ENCODE data around the gene CRYBB1. TPM values are rescaled to one million over a fixed set of nuclear protein-coding genes. Genes with fewer than 3 reads are reported as not detected.
A peak's percentile ranks its signal among the peaks of the same experiment; 100 is the strongest.

Gene CRYBB1
- total and polyA plus RNA-seq, 5 donors from 2014 or later: not detected

- Mint-ChIP-seq H3K36me3 (no peaks in the 10 kb centered on the region), H3K4me1 (peaks cover 21 to 64% (median 42%) of the 10 kb centered on the region in 4 donors), H3K27me3 (peaks cover 14% of the 10 kb centered on the region), H3K9me3 (no peaks in the 10 kb centered on the region), H3K27ac (peak overlapping the region in 2 of 3 donors; percentile 20 to 35), H3K4me3 (peak overlapping the region in 2 of 4 donors; percentile 11 to 30)
- Histone ChIP-seq H3K36me3 (ENCODE audit: control insufficient read depth, insufficient read depth, low read length) (no peaks in the 10 kb centered on the region), H3K4me1 (ENCODE audit: control insufficient read depth, insufficient read depth, low read length, poor library complexity, severe bottlenecking) (peaks cover 50% of the 10 kb centered on the region), H3K27ac (ENCODE audit: insufficient read depth, low read length, poor library complexity, severe bottlenecking) (peak overlapping the region; percentile 17), H3K4me3 (ENCODE audit: low read depth, low read length) (no peak overlapping the region), H3K9me3 (ENCODE audit: control insufficient read depth in 2 of 2, low read length in 2 of 2) (no peaks in the 10 kb centered on the region), H3K27me3 (ENCODE audit: control insufficient read depth, insufficient read depth, low read length) (no peaks in the 10 kb centered on the region)
- DNase-seq (peak in 2 of 3 donors; percentile 21 to 68), ATAC-seq (ENCODE audit: low read depth in 2 of 2) (peak; percentile 57 to 62)
Observed at GRCh38 chr22:26648011-26648497, 30.2 kb upstream of the CRYBB1 start.

DNA sequence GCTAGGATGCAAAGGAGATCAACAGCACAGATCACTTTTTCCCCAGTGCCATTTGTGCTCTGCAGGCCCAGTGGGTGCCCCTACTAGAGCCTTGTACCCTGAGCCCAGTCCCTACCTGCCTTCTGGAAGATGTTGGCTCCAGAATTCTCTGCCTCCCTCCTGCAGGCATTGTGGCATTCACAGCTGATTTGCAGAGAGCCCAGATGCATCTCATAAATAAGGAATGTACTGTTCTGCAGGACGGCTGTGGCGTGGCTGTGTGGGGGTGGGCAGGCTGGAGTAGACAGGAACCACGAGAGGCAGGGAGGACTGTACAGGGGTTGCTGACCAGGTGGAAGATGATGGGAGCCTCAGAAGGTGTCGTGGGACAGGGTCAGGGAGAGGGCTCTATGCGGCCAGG, 28.3 kb upstream of the CRYBB1 start:
- DNase-seq (no peak), ATAC-seq (ENCODE audit: low read depth in 2 of 2) (no peak)
- Mint-ChIP-seq H3K27ac (peak overlapping the region in 1 of 3 donors; percentile 9), H3K27me3 (peaks cover 6% of the 10 kb centered on the region), H3K9me3 (no peaks in the 10 kb centered on the region), H3K4me1 (peaks cover 30 to 83% (median 58%) of the 10 kb centered on the region in 4 donors), H3K36me3 (no peaks in the 10 kb centered on the region), H3K4me3 (no peak overlapping the region)
- peaks cover 69% of the 10 kb centered on the region for H3K4me1 ChIP-seq (ENCODE audit: control insufficient read depth, insufficient read depth, low read length, poor library complexity, severe bottlenecking)
- no peaks in the 10 kb centered on the region for H3K36me3 ChIP-seq (ENCODE audit: control insufficient read depth, insufficient read depth, low read length)
- no peak overlapping the region for H3K27ac ChIP-seq (ENCODE audit: insufficient read depth, low read length, poor library complexity, severe bottlenecking)
- no peaks in the 10 kb centered on the region for H3K9me3 ChIP-seq (ENCODE audit: control insufficient read depth in 2 of 2, low read length in 2 of 2)
- H3K4me3 ChIP-seq (ENCODE audit: low read depth, low read length): no peak overlapping the region
- H3K27me3 ChIP-seq (ENCODE audit: control insufficient read depth, insufficient read depth, low read length): no peaks in the 10 kb centered on the region

DNA sequence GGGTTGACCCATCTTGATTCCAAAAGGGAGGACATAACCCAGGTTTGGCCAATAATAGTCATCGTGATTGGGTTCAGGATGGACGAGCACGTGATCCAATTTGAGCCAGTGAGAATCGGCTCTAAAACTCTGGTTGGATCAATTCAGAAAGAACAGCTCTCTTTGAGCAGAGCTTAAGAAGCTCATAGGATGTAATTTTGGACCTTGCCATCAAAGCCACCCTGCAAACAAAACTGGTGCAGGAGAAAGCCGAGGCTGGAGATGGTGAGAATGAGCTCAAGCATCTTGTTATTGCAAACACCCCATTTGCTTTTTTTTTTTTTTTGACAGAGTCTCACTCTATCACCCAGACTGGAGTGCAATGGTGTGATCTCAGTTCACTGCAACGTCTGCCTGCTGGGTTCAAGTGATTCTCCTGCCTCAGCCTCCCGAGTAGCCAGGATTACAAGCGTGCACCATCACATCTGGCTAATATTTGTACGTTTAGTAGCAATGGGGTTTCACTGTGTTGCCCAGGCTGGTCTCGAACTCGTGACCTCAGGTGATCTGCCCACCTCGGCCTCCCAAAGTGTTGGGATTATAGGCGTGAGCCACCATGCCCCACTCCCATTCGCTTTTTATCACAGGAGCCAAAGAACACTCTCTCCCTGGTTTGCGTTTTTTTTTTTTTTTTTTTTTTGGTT, 25.7 kb upstream of the CRYBB1 start:
- Histone ChIP-seq H3K9me3 (ENCODE audit: control insufficient read depth in 2 of 2, low read length in 2 of 2) (no peaks in the 10 kb centered on the region), H3K36me3 (ENCODE audit: control insufficient read depth, insufficient read depth, low read length) (no peaks in the 10 kb centered on the region), H3K27me3 (ENCODE audit: control insufficient read depth, insufficient read depth, low read length) (no peaks in the 10 kb centered on the region), H3K4me1 (ENCODE audit: control insufficient read depth, insufficient read depth, low read length, poor library complexity, severe bottlenecking) (peaks cover 68% of the 10 kb centered on the region), H3K4me3 (ENCODE audit: low read depth, low read length) (peak overlapping the region; percentile 61), H3K27ac (ENCODE audit: insufficient read depth, low read length, poor library complexity, severe bottlenecking) (peak overlapping the region; percentile 78)
- Mint-ChIP-seq H3K27me3 (peaks cover 2% of the 10 kb centered on the region), H3K9me3 (peaks cover 0 to 1% (median 0%) of the 10 kb centered on the region in 7 donors), H3K4me1 (peaks cover 30 to 84% (median 61%) of the 10 kb centered on the region in 4 donors), H3K4me3 (peak overlapping the region; percentile 76 to 90 (median 85)), H3K27ac (peak overlapping the region; percentile 95 to 99 (median 96)), H3K36me3 (no peaks in the 10 kb centered on the region)
- DNase-seq: peak in 1 of 3 donors; percentile 57
- peak in 1 of 2 donors; percentile 11 for ATAC-seq (ENCODE audit: low read depth in 2 of 2)

GRCh38 chr22:26642465-26643417, 24.9 kb upstream of the CRYBB1 start:
- H3K36me3 ChIP-seq (ENCODE audit: control insufficient read depth, insufficient read depth, low read length): no peaks in the 10 kb centered on the region
- H3K4me3 ChIP-seq (ENCODE audit: low read depth, low read length): peak overlapping the region; percentile 61
- H3K27me3 ChIP-seq (ENCODE audit: control insufficient read depth, insufficient read depth, low read length): no peaks in the 10 kb centered on the region
- peak overlapping the region; percentile 78 for H3K27ac ChIP-seq (ENCODE audit: insufficient read depth, low read length, poor library complexity, severe bottlenecking)
- Mint-ChIP-seq H3K27me3 (no peaks in the 10 kb centered on the region), H3K9me3 (peaks cover 0 to 1% (median 0%) of the 10 kb centered on the region in 7 donors), H3K36me3 (no peaks in the 10 kb centered on the region), H3K4me1 (peaks cover 30 to 76% (median 55%) of the 10 kb centered on the region in 4 donors), H3K27ac (peak overlapping the region; percentile 95 to 99 (median 96)), H3K4me3 (peak overlapping the region; percentile 76 to 90 (median 85))
- ATAC-seq (ENCODE audit: low read depth in 2 of 2) (peak; percentile 81 to 85), DNase-seq (peak; percentile 48 to 92 (median 59))
- H3K9me3 ChIP-seq (ENCODE audit: control insufficient read depth in 2 of 2, low read length in 2 of 2): no peaks in the 10 kb centered on the region
- peaks cover 60% of the 10 kb centered on the region for H3K4me1 ChIP-seq (ENCODE audit: control insufficient read depth, insufficient read depth, low read length, poor library complexity, severe bottlenecking)

DNA sequence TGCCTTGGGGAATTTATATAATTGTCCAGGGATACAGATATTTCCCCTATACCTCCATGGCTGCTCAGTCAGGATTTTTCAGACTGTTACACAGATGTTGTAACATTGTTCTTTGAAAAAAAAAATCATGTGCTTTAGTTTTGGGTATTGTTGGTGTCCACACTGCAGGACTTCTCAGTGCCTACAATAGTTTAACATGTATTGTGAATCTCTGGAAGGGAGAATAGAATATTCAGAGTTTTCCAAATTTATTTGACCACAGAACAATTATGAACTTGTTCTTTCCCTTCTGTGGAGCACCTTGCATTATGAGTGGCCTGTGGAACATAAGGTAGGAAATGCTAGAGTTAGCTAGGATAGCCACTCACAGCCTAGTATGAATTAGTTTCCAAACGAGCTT, 18.5 kb upstream of the CRYBB1 start:
- no peaks in the 10 kb centered on the region for H3K27me3 Mint-ChIP-seq
- H3K27ac ChIP-seq (ENCODE audit: insufficient read depth, low read length, poor library complexity, severe bottlenecking): no peak overlapping the region
- ATAC-seq (ENCODE audit: low read depth in 2 of 2) (no peak), DNase-seq (no peak)
- H3K36me3 Mint-ChIP-seq: no peaks in the 10 kb centered on the region
- peaks cover 0 to 3% (median 0%) of the 10 kb centered on the region in 7 donors for H3K9me3 Mint-ChIP-seq
- H3K27me3 ChIP-seq (ENCODE audit: control insufficient read depth, insufficient read depth, low read length): no peaks in the 10 kb centered on the region
- H3K9me3 ChIP-seq (ENCODE audit: control insufficient read depth in 2 of 2, low read length in 2 of 2): no peaks in the 10 kb centered on the region
- peaks cover 12% of the 10 kb centered on the region for H3K4me1 ChIP-seq (ENCODE audit: control insufficient read depth, insufficient read depth, low read length, poor library complexity, severe bottlenecking)
- H3K4me1 Mint-ChIP-seq: peaks cover 0 to 17% (median 8%) of the 10 kb centered on the region in 4 donors
- H3K4me3 Mint-ChIP-seq: no peak overlapping the region
- H3K4me3 ChIP-seq (ENCODE audit: low read depth, low read length): no peak overlapping the region
- no peaks in the 10 kb centered on the region for H3K36me3 ChIP-seq (ENCODE audit: control insufficient read depth, insufficient read depth, low read length)
- H3K27ac Mint-ChIP-seq: peak overlapping the region in 2 of 3 donors; percentile 57 to 69

GRCh38 chr22:26635117-26635516, 17.3 kb upstream of the CRYBB1 start:
- H3K4me3 Mint-ChIP-seq: no peak overlapping the region
- Histone ChIP-seq H3K4me1 (ENCODE audit: control insufficient read depth, insufficient read depth, low read length, poor library complexity, severe bottlenecking) (peaks cover 4% of the 10 kb centered on the region), H3K27ac (ENCODE audit: insufficient read depth, low read length, poor library complexity, severe bottlenecking) (no peak overlapping the region), H3K27me3 (ENCODE audit: control insufficient read depth, insufficient read depth, low read length) (no peaks in the 10 kb centered on the region), H3K4me3 (ENCODE audit: low read depth, low read length) (no peak overlapping the region), H3K36me3 (ENCODE audit: control insufficient read depth, insufficient read depth, low read length) (no peaks in the 10 kb centered on the region), H3K9me3 (ENCODE audit: control insufficient read depth in 2 of 2, low read length in 2 of 2) (no peaks in the 10 kb centered on the region)
- peaks cover 0 to 3% (median 0%) of the 10 kb centered on the region in 7 donors for H3K9me3 Mint-ChIP-seq
- H3K4me1 Mint-ChIP-seq: peaks cover 0 to 6% (median 0%) of the 10 kb centered on the region in 4 donors
- no peak for DNase-seq
- no peak overlapping the region for H3K27ac Mint-ChIP-seq
- no peaks in the 10 kb centered on the region for H3K27me3 Mint-ChIP-seq
- ATAC-seq (ENCODE audit: low read depth in 2 of 2): no peak
- no peaks in the 10 kb centered on the region for H3K36me3 Mint-ChIP-seq

GRCh38 chr22:26634189-26634588, 16.4 kb upstream of the CRYBB1 start:
- no peaks in the 10 kb centered on the region for H3K9me3 ChIP-seq (ENCODE audit: control insufficient read depth in 2 of 2, low read length in 2 of 2)
- Mint-ChIP-seq H3K4me3 (no peak overlapping the region), H3K4me1 (peaks cover 0 to 6% (median 0%) of the 10 kb centered on the region in 4 donors), H3K9me3 (peaks cover 0 to 3% (median 0%) of the 10 kb centered on the region in 7 donors), H3K27me3 (no peaks in the 10 kb centered on the region), H3K36me3 (no peaks in the 10 kb centered on the region), H3K27ac (no peak overlapping the region)
- ATAC-seq (ENCODE audit: low read depth in 2 of 2) (no peak), DNase-seq (no peak)
- H3K4me3 ChIP-seq (ENCODE audit: low read depth, low read length): no peak overlapping the region
- no peak overlapping the region for H3K27ac ChIP-seq (ENCODE audit: insufficient read depth, low read length, poor library complexity, severe bottlenecking)
- no peaks in the 10 kb centered on the region for H3K27me3 ChIP-seq (ENCODE audit: control insufficient read depth, insufficient read depth, low read length)
- peaks cover 4% of the 10 kb centered on the region for H3K4me1 ChIP-seq (ENCODE audit: control insufficient read depth, insufficient read depth, low read length, poor library complexity, severe bottlenecking)
- no peaks in the 10 kb centered on the region for H3K36me3 ChIP-seq (ENCODE audit: control insufficient read depth, insufficient read depth, low read length)

Data from CD4-positive, CD25-positive, alpha-beta regulatory T cell (primary cell).